SK-N-SH (cell line): Measurements from ENCODE around the gene LRP5. TPM values are rescaled to one million over a fixed set of nuclear protein-coding genes. Genes with fewer than 3 reads are reported as not detected.
A peak's percentile ranks its signal among the peaks of the same experiment; 100 is the strongest.

Experiments
- CTCF ChIA-PET: fragments of 300-600, 350-600 bp; formaldehyde crosslinking; extraction: SDS; loops from one replicate; lab custom pipeline; 2021; lab: Yijun Ruan, JAX
- POLR2A ChIA-PET: fragments of 350-600 bp; sonication (Branson Sonifier 250); formaldehyde crosslinking; extraction: SDS; loops from one replicate; lab custom pipeline; 2020; ENCODE audit warnings: antibody characterized with exemption, inconsistent platforms; lab: Yijun Ruan, JAX
- DNase-seq: peaks from one replicate; pipeline ENCODE4 v3.0.0; 2012
- H2AFZ ChIP-seq: fragments of 200-600 bp; sonication (generic); 2 replicates; pipeline ENCODE4 v1.8.1; 2016; ENCODE audit warnings: antibody characterized with exemption, mild to moderate bottlenecking, low read depth
- H3F3A ChIP-seq: fragments of 200-600 bp; sonication (generic); replicated peaks from 2 replicates; pipeline ENCODE3; 2016; ENCODE audit warnings: antibody characterized with exemption, mild to moderate bottlenecking; ENCODE audit not compliant: insufficient read depth
- H3K27ac ChIP-seq, 2 experiments: fragments of 200-500 bp in 1 of 2; fragments of 200-600 bp in 1 of 2; sonication (Bioruptor generic) in 1 of 2; sonication (generic), shearing (Covaris generic) in 1 of 2; 2 replicates each; pipeline versions ENCODE4 v1.5.1 to v1.6.1; 2014 to 2016; ENCODE audit warnings: low read depth in 2 of 2, inconsistent platforms in 1 of 2, low read length in 1 of 2, mild to moderate bottlenecking in 1 of 2, mixed read lengths in 1 of 2
- H3K27me3 ChIP-seq: fragments of 200-600 bp; sonication (generic), shearing (Covaris generic); 2 replicates; pipeline ENCODE4 v1.6.1; 2016; ENCODE audit warnings: mixed run types; ENCODE audit not compliant: insufficient read depth
- H3K36me3 ChIP-seq, 2 experiments: fragments of 200-500 bp in 1 of 2; fragments of 200-600 bp in 1 of 2; sonication (Bioruptor generic) in 1 of 2; sonication (generic) in 1 of 2; replicated peaks in 1 of 2; 2 replicates each; pipeline versions ENCODE3 to v1.5.1; 2014 to 2016; ENCODE audit warnings: low read length in 1 of 2, mild to moderate bottlenecking in 1 of 2; ENCODE audit not compliant: insufficient read depth in 2 of 2, control insufficient read depth in 1 of 2
- H3K4me1 ChIP-seq, 2 experiments: fragments of 200-500 bp in 1 of 2; fragments of 200-600 bp in 1 of 2; sonication (Bioruptor generic) in 1 of 2; sonication (generic), shearing (Covaris generic) in 1 of 2; 2 replicates each; pipeline versions ENCODE4 v1.5.1 to v1.6.1; 2014 to 2016; ENCODE audit warnings: low read depth in 1 of 2, low read length in 1 of 2, mixed run types in 1 of 2; ENCODE audit not compliant: insufficient read depth in 2 of 2, control insufficient read depth in 1 of 2
- H3K4me2 ChIP-seq: fragments of 200-600 bp; sonication (generic), shearing (Covaris generic); 2 replicates; pipeline ENCODE4 v1.6.1; 2017; ENCODE audit warnings: mixed run types
- H3K4me3 ChIP-seq, 2 experiments: fragments of 200-500 bp in 1 of 2; fragments of 200-600 bp in 1 of 2; sonication (Bioruptor generic) in 1 of 2; sonication (generic), shearing (Covaris generic) in 1 of 2; 2 replicates each; pipeline versions ENCODE4 v1.5.1 to v1.8.1; 2014 to 2016; ENCODE audit warnings: low read depth in 2 of 2, inconsistent platforms in 1 of 2, low read length in 1 of 2, mild to moderate bottlenecking in 1 of 2, mixed read lengths in 1 of 2, moderate library complexity in 1 of 2
- H3K79me2 ChIP-seq: fragments of 200-600 bp; sonication (generic); 2 replicates; pipeline ENCODE4 v1.8.1; 2017; ENCODE audit warnings: mild to moderate bottlenecking; ENCODE audit not compliant: insufficient read depth
- H3K9ac ChIP-seq: fragments of 200-600 bp; sonication (generic); 2 replicates; pipeline ENCODE4 v1.6.1; 2017; ENCODE audit warnings: mixed run types
- H3K9me2 ChIP-seq: fragments of 200-600 bp; sonication (generic); 2 replicates; pipeline ENCODE4 v1.6.1; 2017; ENCODE audit warnings: mixed run types
- H3K9me3 ChIP-seq: fragments of 200-600 bp; sonication (generic); 2 replicates; pipeline ENCODE4 v1.6.1; 2017; ENCODE audit warnings: mixed run types, mild to moderate bottlenecking, moderate library complexity
- H4K20me1 ChIP-seq: fragments of 200-600 bp; sonication (generic); 2 replicates; pipeline ENCODE4 v1.6.1; 2017; ENCODE audit warnings: mild to moderate bottlenecking, mixed run types; ENCODE audit not compliant: insufficient read depth
- CHD2 ChIP-seq: fragments of 150-350 bp; IDR thresholded peaks from 2 replicates; pipeline ENCODE4 v1.6.1; 2018; ENCODE audit warnings: low read length; ENCODE audit not compliant: partially characterized antibody
- ELF1 ChIP-seq: IDR thresholded peaks from 2 replicates; pipeline ENCODE4 v1.4.0; 2012
- GABPA ChIP-seq: IDR thresholded peaks from 2 replicates; pipeline ENCODE4 v1.4.0; 2012; ENCODE audit warnings: low read depth, mild to moderate bottlenecking
- GATA2 ChIP-seq: sonication (generic); formaldehyde crosslinking; IDR thresholded peaks from 2 replicates; pipeline ENCODE4 v1.5.0; 2020; ENCODE audit warnings: mild to moderate bottlenecking, missing genetic modification reagents
- POLR2AphosphoS5 ChIP-seq: IDR thresholded peaks from 2 replicates; pipeline ENCODE4 v1.6.1; 2012; ENCODE audit warnings: low read depth, low read length
- RAD21 ChIP-seq: IDR thresholded peaks from 2 replicates; pipeline ENCODE4 v1.6.1; 2012; ENCODE audit warnings: mild to moderate bottlenecking, low read length
- RCOR1 ChIP-seq: fragments of 150-350 bp; IDR thresholded peaks from 2 replicates; pipeline ENCODE4 v1.6.1; 2017; ENCODE audit warnings: antibody characterized with exemption, low read length
- RFX5 ChIP-seq: IDR thresholded peaks from 2 replicates; pipeline ENCODE4 v1.6.1; 2012; ENCODE audit warnings: mild to moderate bottlenecking, improper control_type of control experiment, low read length
- SMC3 ChIP-seq: IDR thresholded peaks from 2 replicates; pipeline ENCODE4 v1.6.1; 2012; ENCODE audit warnings: low read depth, low read length, improper control_type of control experiment
- WGBS: methylation state at CpG from one replicate; pipeline ENCODE4 v1.1.6; 2017; ENCODE audit warnings: low lambda C conversion rate; 5-methylcytosine and 5-hydroxymethylcytosine counted together
- polyA plus RNA-seq, 3 experiments: library from polyadenylated mRNA; depleted of rRNA; stranded (reverse); fragments of >200 nt; gene quantifications; 2 replicates each; pipeline ENCODE4 v1.2.3, GENCODE V29; 2012
- TF ChIP-seq, protein P1 (sequence below): IDR thresholded peaks from 2 replicates; pipeline ENCODE4 v1.6.1; 2012; ENCODE audit warnings: mild to moderate bottlenecking, low read depth, low read length, moderate library complexity
- TF ChIP-seq, protein P2 (sequence below): IDR thresholded peaks from 2 replicates; pipeline ENCODE4; 2012
- TF ChIP-seq, protein P3 (sequence below): IDR thresholded peaks from 2 replicates; pipeline ENCODE4 v1.4.0; 2012; ENCODE audit warnings: low read depth, borderline replicate concordance

LRP5 gene
- polyA plus RNA-seq, 1 of the 3 experiments (the other 2 are of a cell fraction) = 15.0 TPM

DNA sequence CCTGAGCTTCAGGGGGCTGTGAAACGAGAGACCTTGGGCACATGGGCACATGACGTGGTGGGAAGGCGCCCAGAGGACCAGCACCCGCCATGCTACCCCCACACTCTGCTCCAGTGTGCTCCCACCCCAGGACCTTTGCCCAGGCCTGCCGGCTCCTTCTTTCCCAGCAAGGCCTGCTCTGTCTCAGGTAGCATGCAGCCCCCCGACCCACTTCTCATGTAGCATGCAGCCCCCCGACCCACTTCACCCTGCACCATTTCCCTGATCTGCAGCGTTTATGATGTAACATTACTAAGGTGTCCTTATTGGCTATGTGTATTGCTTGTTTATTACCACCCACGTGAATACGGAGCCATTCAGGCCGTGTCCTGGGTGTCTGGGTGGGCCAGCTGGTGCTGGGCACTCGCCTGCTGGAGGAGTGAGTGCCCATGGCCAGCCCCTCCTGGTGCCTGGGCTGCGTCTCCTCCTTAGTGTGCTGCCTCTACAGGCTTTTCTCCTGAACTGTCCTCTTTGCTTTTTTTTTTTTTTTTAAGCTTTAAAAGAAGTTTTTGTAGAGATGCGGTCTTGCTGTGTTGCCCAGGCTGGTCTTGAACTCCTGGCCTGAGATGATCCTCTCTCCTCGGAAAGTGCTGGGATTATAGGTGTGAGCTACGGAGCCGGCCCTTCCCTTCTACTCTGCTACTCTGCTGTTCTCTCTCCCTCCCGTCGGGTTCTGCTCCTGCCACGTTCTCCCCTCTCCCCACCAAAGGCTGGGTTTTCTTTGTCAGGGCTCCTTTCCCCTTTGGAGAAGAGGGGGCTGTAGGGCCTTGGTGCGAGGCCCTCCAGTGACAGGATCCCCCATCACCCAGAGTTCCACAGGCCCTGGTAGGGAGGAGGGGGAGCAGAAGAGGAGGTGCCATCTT, 29.4 kb downstream of the LRP5 start:
- ChIA-PET POLR2A (interaction anchor here (0.7 to 3.0 kb wide), 2 partner anchors 32 to 46 kb away, joined by 6 to 11 read pairs; no protein-coding TSS in a partner anchor), CTCF (interaction anchor here (0.6 to 1.0 kb wide), 3 partner anchors 8 to 84 kb away, joined by 3 to 4 read pairs (median 3); no protein-coding TSS in a partner anchor)
- H3K79me2 ChIP-seq = peaks cover 68% of the 10 kb centered on the region; the same call in 1 of the 2 replicates
- H3K27ac ChIP-seq = peak overlapping the region in 1 of 2 experiments; percentile 60; a peak in 2 of 4 replicates
- H2AFZ ChIP-seq = no peak overlapping the region
- H3K4me2 ChIP-seq = no peak overlapping the region
- peak; percentile 80 for DNase-seq
- H3K9ac ChIP-seq = no peak overlapping the region
- TF ChIP-seq, protein P1, sequence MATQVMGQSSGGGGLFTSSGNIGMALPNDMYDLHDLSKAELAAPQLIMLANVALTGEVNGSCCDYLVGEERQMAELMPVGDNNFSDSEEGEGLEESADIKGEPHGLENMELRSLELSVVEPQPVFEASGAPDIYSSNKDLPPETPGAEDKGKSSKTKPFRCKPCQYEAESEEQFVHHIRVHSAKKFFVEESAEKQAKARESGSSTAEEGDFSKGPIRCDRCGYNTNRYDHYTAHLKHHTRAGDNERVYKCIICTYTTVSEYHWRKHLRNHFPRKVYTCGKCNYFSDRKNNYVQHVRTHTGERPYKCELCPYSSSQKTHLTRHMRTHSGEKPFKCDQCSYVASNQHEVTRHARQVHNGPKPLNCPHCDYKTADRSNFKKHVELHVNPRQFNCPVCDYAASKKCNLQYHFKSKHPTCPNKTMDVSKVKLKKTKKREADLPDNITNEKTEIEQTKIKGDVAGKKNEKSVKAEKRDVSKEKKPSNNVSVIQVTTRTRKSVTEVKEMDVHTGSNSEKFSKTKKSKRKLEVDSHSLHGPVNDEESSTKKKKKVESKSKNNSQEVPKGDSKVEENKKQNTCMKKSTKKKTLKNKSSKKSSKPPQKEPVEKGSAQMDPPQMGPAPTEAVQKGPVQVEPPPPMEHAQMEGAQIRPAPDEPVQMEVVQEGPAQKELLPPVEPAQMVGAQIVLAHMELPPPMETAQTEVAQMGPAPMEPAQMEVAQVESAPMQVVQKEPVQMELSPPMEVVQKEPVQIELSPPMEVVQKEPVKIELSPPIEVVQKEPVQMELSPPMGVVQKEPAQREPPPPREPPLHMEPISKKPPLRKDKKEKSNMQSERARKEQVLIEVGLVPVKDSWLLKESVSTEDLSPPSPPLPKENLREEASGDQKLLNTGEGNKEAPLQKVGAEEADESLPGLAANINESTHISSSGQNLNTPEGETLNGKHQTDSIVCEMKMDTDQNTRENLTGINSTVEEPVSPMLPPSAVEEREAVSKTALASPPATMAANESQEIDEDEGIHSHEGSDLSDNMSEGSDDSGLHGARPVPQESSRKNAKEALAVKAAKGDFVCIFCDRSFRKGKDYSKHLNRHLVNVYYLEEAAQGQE = no peak
- TF ChIP-seq RCOR1 (no peak), ELF1 (no peak), RAD21 (peak; percentile 17; the same call in 1 of the 2 replicates), GABPA (no peak), SMC3 (0 out of 2 replicates have a peak, but pooled peaks have one; percentile 3)
- TF ChIP-seq, protein P2, sequence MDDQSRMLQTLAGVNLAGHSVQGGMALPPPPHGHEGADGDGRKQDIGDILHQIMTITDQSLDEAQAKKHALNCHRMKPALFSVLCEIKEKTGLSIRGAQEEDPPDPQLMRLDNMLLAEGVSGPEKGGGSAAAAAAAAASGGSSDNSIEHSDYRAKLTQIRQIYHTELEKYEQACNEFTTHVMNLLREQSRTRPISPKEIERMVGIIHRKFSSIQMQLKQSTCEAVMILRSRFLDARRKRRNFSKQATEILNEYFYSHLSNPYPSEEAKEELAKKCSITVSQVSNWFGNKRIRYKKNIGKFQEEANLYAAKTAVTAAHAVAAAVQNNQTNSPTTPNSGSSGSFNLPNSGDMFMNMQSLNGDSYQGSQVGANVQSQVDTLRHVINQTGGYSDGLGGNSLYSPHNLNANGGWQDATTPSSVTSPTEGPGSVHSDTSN = no peak
- WGBS = 81% methylated on average over 20 of the region's 21 CpGs
- H3K27me3 ChIP-seq = no peaks in the 10 kb centered on the region
- peaks cover 6% of the 10 kb centered on the region for H3F3A ChIP-seq
- no peaks in the 10 kb centered on the region for H3K9me3 ChIP-seq
- 0 out of 2 replicates have a peak, but pooled peaks cover 8% of the 10 kb centered on the region for H4K20me1 ChIP-seq
- peaks cover 26 to 43% of the 10 kb centered on the region in 2 experiments; a peak in 2 of 4 replicates for H3K4me1 ChIP-seq
- H3K36me3 ChIP-seq = no peaks in the 10 kb centered on the region
- no peak overlapping the region for H3K4me3 ChIP-seq
- no peaks in the 10 kb centered on the region for H3K9me2 ChIP-seq

DNA sequence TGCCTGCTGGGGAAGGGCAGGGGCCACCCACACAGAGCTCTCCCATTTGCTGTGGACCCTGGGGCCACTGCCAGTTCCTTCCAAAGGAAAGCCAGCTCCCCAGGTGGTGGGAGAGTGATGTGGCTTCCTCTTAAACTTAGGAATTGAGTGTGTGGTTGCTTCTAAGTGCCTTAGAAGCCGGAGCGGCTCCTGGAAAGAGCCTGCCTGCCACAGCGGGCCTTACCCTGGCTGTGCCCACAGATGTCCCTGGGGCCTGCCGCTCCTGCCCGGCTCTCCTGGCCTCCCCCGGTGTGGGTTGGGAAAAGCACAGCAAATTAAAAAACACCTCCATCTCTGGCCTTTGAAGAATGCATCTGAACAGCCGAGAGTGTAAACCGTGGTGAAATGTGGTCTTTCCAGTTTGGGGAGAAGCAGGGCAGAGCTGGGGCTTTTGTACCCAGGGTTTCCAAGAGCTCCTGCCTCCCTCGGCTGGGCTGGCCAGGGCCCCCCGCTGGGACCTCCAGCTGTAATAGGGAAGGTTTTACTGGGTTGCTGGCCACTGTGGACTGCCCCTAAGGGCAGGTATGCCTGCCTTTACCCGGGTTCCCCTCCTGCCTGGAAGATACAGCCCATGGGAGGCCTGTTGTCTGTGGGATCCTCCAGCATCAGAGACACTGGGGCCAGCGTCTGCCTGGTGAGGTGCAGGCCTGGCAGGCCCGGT, 30.2 kb downstream of the LRP5 start:
- Histone ChIP-seq H3K36me3 (no peaks in the 10 kb centered on the region), H3K79me2 (peaks cover 72% of the 10 kb centered on the region; the same call in 1 of the 2 replicates), H3K9me3 (no peaks in the 10 kb centered on the region), H3K4me1 (peaks cover 26 to 40% of the 10 kb centered on the region in 2 experiments; a peak in 2 of 4 replicates), H3K27me3 (no peaks in the 10 kb centered on the region), H3K9me2 (no peaks in the 10 kb centered on the region), H3K9ac (no peak overlapping the region), H4K20me1 (0 out of 2 replicates have a peak, but pooled peaks cover 6% of the 10 kb centered on the region), H2AFZ (no peak overlapping the region), H3K4me3 (no peak overlapping the region), H3F3A (peaks cover 6% of the 10 kb centered on the region), H3K4me2 (no peak overlapping the region), H3K27ac (peak overlapping the region in 1 of 2 experiments; percentile 60; a peak in 2 of 4 replicates)
- peak; percentile 47 for DNase-seq
- ChIA-PET POLR2A (interaction anchor here (3.0 kb wide), 1 partner anchor 32 kb away, joined by 11 read pairs; no protein-coding TSS in a partner anchor), CTCF (interaction anchor here (0.6 to 1.4 kb wide), 4 partner anchors 9 to 85 kb away, joined by 3 to 4 read pairs (median 3); no protein-coding TSS in a partner anchor)
- TF ChIP-seq, protein P2 = no peak
- TF ChIP-seq RFX5 (no peak), POLR2AphosphoS5 (no peak), GATA2 (CRISPR knock-in tag) (no peak), CHD2 (no peak)
- TF ChIP-seq, protein P3, sequence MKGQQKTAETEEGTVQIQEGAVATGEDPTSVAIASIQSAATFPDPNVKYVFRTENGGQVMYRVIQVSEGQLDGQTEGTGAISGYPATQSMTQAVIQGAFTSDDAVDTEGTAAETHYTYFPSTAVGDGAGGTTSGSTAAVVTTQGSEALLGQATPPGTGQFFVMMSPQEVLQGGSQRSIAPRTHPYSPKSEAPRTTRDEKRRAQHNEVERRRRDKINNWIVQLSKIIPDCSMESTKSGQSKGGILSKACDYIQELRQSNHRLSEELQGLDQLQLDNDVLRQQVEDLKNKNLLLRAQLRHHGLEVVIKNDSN = no peak
- WGBS = 74% methylated on average over 10 of the region's 13 CpGs
